Occipital lobe (tissue), 2 donors: ENCODE results near the gene RPS6KC1. TPM values are rescaled to one million over a fixed set of nuclear protein-coding genes. Genes with fewer than 3 reads are reported as not detected.
"Not testable (repeated sequence)": the region's sequence is repeated elsewhere in the genome, so short reads cannot be mapped to it uniquely, and the experiment has no call there.

ENCODE experiments used
- DNase-seq: peaks from one replicate; lab custom pipeline; 2025; lab: John Stamatoyannopoulos, UW
- total RNA-seq: library from RNA; depleted of rRNA; stranded (reverse); fragments of >200 nt; gene quantifications from one replicate; pipeline ENCODE4 v1.2.3, GENCODE V29; 2014

The RPS6KC1 gene
- total RNA-seq, 1 donor from 2014 or later: 85.6 TPM

DNA sequence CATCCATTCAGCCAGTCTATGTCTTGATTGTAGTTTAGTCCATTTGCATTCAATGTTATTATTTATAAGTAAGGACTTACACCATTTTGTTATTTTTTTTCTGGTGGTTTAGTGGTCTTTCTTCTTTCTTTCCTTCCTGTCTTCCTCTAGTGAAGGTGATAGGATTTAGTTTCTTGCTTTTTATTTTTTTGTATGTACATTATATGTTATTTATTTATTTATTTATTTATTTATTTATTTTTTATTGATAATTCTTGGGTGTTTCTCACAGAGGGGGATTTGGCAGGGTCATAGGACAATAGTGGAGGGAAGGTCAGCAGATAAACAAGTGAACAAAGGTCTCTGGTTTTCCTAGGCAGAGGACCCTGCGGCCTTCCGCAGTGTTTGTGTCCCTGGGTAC, 99.0 kb downstream of the RPS6KC1 start:
- DNase-seq: not testable (repeated sequence)

DNA sequence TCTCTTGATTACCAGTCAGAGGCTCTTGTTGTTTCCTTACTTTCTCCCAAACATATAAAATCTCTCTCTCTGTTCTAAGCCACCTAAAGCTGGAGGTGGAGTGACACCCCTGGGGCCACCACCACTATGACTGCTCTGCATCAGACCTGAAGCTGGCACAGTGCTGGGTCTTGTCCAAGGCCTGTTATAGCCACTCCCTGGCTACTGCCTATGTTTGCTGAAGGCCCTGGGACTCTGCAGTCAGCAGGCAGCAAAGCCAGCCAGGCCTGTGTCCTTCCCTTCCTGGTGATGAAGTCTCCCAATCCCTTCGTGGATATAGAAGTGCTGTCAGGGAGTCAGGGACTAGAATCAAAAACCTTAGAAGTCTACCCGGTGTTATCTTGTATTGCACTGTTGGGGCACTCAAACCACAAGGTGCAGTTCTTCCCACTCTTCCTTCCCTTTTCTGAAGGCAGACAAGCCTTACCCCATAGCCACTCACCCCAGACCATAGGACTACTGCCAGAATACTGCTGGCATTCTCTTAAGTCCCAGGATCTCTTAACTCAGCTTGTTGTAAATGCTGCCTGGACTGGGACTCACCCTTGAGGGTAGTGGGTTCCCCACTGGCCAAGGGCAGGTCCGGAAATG, 103.1 kb downstream of the RPS6KC1 start:
- no peak for DNase-seq

DNA sequence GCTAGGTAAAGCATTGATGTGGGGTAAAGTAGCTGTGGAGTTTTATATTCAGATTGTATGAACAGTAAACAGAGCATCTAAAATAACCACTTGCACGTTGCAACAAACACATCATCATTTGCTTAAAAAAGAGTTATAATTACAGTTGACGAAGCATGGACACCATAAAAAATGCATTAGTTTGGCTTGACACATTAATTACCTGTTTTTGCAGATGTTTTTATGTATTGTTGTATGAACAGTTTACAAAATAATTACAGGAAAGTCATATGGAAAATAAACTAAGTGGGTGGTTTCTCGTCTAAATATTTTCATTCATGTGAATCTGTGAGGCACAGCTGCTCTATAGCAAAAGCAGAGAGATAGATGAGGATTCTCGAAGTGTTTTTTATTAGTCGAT, 108.3 kb downstream of the RPS6KC1 start:
- no peak for DNase-seq

DNA sequence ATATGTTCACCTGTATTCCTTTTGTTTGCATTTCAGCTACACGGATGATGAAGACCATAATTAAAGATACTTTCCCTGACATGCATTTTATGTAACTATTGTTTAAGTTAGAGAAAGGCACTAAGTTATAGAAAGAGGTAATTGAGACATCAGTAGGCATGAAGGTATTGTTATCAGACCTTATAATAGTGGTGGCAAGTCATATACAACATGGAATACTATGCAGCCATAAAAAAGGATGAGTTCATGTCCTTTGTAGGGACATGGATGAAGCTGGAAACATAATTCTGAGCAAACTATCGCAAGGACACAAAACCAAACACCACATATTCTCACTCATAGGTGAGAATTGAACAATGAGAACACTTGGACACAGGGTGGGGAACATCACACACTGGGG, 109.4 kb downstream of the RPS6KC1 start:
- DNase-seq: not testable (repeated sequence)

DNA sequence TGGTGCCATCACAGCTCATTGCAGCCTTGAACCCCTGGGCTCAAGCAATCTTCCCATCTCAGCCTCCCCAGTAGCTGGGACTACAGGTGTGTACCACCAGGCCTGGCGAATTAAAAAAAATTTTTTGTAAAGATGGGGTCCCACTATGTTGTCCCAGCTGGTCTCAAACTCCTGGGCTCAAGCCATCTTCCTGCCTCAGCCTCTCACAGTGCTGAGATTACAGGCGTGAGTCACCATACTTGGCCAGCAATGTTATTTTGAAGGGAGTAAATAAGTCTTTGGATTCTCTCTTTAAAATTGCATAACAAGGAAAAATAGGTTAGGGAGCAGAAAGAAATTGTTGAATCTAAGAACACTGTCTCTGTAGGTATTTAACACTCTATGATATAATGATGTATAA, 111.3 kb downstream of the RPS6KC1 start:
- no peak for DNase-seq

DNA sequence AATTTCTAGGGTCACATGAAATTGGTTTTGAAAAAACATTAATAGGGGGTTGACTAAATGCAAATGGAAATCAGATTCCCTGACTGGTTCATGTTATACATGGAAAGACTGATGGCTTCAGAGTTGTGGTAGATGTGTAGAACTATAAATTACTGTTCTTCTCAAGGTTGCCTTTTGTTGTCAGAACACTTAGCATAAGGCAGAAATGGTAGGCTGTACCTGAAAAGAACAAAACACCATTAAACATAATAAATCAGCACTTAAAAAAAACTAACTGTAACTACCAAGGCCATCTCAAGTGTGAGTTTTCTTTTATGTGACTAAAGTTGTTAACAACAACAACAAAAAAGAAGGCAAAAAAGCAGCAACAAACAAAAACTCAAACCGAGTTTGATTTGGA, 111.8 kb downstream of the RPS6KC1 start:
- DNase-seq: no peak

DNA sequence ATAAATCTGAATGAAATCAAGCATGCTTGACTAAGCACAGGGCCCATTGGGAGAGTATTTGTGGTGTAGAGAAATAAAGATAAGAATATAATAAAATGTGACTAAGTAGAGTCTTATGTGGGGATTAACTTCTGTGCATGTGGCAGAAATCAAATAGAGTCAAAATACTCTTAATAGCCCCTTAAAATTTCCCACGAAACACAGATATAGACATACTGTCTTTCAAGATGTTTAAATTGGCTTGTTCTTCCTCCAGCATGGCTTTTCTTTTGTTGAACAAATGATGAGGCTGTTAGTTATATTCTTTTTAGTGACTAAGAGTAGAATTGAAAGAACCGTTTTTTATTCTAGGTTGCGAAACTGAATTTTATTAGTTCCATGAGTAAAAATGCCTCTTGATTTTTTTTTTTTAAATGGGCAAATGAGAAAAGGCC, 112.3 kb downstream of the RPS6KC1 start:
- DNase-seq: no peak

DNA sequence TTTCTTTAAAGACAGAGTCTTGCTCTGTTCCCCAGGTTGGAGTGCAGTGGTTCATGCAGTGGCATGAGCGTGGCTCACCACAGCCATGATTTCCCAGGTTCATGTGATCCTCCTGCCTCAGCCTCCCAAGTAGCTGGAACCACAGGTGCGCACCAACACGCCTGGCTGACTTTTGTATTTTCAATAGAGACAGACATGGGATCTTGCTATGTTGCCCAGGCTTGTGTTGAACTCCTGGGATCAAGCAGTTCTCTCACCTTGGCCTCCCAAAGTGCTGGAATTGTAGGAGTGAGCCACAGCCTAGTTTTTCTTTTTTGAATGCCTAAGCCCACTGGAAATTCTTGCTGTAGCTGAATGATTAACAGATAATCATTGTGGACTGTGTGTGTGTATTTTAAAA, 113.5 kb downstream of the RPS6KC1 start:
- no peak for DNase-seq

DNA sequence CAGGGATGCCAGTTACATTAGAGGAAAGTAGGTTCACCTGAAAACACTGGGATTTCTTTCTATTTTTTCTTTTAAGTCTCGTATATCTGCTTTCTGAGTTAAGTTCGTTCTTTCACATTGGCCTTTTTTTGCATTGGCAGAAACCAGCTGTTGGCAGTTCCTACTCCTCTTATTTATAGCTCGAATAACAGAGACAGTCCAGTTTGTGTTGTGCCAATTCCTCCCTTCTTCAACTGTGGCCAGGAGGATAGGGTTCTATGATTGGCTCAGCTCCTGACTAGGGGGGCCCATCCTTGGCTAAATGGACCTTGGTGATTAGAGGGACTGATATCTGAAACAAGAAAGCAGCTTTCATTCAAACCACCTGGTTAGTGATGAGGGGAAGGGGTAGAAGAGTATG, 115.8 kb downstream of the RPS6KC1 start:
- no peak for DNase-seq

DNA sequence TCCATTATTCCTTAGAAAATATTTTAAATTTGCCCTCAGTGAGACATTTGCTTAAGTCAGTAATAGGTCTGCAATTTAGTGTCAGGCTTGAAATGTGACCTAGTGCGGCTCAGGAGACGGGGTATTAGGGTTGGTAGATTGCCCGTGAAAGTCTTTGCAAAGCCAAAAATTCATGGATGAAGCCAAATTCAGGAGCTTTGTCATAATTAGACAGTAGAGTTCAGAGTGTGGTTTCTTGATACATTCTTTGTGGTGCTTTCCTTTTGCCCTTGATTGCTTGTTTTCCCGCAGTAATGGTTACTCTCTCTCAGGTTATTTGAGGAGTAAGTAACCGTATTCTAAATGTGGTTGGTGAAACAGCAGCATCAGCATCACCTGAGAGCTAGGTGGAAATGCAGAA, 120.7 kb downstream of the RPS6KC1 start:
- DNase-seq: no peak

DNA sequence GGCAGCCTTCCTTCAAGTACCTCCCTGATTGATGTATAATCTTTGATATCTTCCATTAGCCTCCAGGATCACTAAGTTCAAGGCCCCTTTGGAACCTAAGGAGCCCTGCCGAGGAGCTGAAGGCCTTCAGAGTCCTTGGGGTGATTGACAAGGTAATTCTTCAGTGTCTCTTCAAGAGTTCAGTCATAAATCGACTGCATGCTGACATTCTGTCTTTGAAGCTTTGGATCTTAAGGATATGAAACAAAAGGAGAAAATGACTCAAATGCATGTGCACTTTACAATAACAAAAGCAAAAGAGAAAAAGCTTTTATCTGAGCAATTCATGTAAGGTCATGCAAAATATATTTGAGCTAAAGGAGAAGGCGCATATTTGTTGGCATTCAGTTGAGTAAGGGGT, 125.3 kb downstream of the RPS6KC1 start:
- no peak for DNase-seq

DNA sequence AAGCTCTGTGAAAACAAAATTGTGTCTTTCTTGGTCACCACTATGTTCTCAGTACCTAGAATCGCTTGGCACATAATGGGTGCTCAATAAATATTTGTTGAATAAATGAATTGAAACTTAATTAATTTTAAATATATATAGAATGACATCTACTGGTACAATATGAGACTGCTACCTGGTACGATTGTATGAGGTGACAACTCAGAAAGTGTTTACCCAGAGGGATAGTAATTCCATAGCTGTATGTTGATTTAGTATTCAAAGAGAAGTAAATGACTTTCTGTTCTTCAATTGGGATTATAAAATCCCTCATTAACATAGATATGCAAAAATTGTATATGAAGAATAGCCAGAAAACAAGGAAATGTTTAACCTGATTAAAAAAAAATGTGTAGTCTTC, 128.7 kb downstream of the RPS6KC1 start:
- DNase-seq: no peak

DNA sequence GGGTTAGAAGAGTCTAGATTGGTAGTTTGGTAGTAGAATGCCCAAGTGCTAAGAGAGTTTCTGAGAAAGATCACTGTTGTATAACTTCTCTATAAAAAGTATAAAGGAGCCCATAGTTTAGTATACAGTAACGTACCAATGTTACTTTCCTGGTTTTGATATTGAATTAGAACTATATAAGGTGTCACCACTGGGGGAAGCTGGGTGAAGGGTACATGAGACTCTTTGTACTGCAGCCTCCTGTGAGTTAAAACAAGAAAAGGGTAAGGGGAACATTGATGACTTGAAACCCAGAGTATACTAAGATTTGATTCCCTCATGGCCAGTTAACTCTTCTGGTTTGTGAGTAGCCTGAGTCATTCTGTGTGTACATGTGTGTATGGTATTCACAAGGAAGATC, 129.8 kb downstream of the RPS6KC1 start:
- DNase-seq: no peak

DNA sequence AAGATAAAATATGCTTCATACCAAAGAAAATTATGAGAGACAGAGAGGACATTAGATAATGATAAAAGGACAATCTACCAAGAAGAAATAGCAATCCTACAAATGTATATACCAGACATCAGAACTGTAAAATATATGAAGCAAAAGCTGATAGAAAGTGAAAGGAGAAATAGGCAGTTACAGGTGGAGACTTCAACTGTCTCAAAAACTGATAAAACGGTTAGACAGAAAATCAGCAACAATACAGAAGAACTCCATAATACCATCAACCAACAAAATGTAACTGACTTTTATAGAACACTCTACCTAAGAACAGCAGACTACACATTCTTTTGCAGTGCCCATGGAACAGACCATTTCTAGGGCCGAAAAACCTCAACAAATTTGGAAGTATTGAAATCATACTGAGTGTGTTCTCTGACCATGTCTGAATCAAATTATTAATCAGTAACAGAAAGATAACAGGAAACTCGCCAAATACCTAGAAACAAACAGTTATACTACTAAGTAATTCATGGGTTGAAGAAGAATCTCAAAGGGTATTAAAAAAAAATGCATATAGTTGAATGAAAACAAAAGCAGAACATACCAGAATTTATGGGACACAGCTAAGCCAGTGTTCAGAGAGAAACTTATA, 132.1 kb downstream of the RPS6KC1 start:
- DNase-seq: no peak

DNA sequence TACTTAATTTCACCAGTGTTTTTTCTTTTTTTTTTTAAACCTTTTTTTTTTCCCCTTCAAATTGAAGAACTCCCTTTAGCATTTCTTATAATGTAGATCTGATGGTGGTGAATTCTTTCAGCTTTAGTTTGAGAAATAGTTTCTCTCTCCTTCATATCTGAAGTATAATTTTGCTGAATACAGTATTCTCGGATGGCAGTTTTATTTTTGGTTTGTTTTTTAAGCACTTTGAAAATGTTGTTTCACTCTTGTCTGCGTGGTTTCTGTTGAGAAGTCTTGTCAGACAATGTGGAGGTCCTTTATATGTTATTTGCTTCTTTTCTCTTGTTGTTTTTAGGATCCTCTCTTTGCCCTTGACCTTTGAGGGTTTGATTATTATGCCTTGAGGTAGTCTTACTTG, 135.1 kb downstream of the RPS6KC1 start:
- no peak for DNase-seq

DNA sequence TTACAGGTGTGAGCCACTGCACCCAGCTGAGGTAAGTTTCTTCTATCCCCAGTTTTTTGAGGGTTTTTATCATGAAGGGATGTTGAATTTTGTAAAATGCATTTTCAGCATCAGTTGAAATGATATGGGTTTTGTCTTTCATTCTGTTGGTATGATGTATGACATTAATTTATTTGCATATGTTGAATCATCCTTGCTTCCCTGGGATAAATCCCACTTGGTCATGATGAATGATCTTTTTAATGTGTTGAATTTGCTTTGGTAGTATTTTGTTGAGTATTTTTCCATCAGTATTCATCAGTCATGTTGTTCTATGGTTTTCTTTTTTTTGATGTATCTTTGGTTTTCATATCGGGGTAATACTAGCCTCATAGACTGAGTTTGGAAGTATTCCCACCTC, 141.0 kb downstream of the RPS6KC1 start:
- DNase-seq: no peak

DNA sequence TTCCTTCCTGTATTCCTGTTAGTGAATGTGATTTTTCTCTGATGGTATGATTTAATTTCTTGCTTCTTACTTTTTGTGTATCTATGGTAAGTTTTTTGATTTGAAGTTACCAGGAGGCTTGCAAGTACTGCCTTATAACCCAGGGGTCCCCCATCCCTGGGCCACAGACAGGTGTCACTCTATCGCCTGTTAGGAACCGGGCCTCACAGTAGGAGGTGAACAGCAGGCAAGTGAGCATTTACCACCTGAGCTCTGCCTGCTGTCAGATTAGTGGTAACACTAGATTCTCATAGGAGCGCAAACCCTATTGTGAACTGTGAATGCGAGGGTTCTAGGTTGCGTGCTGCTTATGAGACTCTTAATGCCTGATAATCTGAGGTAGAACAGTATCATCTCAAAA, 143.3 kb downstream of the RPS6KC1 start:
- no peak for DNase-seq

DNA sequence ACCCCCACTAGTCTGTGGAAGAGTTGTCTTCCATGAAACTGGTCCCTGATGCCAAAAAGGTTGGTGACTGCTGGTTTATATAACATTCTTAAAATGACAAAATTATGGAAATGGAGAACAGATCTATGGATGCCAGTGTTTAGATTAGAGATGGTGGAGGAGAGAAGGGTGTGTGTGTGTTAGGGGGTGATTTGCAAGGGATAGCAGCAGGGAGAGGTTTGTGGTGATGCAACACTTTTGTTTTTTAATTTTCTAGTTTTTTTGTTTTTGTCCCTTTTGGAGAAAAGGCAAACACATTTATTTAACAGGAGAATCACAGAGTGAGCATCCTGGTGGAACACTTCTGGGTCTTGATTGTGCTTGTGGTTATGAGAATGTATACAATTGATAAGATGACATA, 143.8 kb downstream of the RPS6KC1 start:
- no peak for DNase-seq

DNA sequence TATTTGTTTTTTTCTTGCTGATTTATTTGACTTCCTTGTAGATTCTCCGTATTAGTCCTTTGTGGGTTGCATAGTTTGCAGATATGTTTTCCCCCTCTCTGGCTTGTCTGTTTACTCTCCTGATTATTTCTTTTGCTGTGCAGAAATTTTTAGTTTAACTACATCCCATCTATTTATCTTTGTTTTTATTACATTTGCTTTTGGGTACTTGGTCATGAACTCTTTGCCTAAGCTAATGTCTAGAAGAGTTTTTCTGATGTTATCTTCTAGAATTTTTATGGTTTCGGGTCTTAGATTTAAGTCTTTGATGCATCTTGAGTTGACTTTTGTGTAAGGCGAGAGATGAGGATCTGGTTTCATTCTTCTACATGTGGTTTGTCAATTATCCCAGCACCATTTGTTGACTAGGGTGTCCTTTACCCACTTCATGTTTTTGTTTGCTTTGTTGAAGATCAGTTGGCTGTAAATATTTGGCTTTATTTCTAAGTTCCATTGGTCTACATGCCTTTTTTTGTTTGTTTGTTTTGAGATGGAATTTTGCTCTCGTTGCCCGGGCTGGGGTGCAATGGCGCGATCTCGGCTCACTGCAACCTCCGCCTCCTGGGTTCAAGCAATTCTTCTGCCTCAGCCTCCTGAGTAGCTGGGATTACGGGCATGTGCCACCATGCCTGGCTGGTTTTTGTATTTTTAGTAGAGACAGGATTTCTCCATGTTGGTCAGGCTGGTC, 145.4 kb downstream of the RPS6KC1 start:
- not testable (repeated sequence) for DNase-seq

DNA sequence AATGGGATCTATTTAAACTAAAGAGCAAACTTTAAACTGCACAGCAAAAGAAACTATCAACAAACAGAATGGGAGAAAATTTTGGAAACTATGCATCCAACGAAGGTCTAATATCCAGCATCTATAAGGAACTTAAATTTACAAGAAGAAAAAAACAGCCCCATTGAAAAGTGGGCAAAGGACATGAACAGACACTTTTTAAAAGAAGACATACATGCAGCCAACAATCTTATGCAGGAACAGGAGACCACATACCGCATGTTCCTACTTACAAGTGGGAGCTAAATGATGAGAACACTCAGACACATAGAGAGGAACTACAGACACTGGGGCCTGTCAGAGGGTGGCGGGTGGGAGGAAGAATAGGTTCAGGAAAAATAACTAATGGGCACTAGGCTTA, 149.6 kb downstream of the RPS6KC1 start:
- no peak for DNase-seq

DNA sequence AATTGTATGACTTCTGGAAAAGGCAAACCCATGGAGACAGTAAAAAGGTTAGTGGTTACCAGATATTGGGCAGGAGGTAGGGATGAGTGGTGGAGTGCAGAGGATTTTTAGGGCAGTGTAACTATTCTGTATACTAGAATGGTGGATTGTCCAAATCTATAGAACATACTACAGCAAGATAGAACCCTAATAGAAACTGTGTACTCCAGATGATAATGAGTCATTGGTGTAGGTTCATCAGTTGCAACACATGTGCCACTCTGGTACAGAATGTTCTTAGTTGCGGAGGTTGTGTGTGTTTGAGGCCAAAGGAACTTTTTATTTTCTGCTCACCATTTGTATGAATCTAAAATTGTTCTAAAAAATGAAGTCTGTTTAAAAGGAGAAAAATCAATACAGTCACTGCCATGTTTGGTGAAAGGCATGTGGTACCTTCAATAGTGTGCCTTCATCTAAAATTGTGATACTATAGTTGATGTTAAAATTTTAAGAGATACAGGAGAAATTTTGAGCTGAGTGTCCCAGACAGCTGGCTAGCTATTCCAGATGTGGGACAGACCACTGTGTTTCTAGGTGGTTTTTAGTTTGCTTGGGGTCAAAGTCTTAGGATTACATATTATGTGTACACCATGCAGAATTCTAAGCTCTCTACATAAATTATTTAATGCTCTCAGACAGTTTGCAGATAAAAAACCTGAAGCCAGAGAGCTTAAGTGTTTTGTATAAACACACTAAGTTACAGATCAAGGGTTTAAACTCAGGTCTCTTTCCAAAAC, 150.5 kb downstream of the RPS6KC1 start:
- no peak for DNase-seq

DNA sequence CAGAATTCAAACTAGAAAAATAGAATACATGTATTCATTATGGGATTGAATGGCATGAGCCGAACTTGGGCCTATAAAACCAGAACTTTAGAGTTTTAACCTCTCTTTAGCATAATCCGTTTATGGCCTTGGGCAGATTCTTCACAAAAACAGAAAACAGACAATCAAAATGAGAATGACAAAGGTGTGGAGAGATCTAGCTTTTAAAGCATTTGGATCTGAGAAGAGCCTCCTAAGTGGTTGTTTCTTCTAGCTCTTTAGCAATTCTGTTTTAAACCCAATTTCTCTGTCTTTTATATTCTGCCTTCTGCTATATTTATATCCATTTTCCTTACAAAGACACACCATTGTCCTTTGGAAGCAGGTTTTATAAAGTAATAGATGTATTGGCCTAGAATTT, 160.2 kb downstream of the RPS6KC1 start:
- no peak for DNase-seq
